GM18861 (cell line): ENCODE results near the gene GLG1.
"Not testable (repeated sequence)": the region's sequence is repeated elsewhere in the genome, so short reads cannot be mapped to it uniquely, and the experiment has no call there.

Experiments
- ATAC-seq: cut with Tn5 transposase; IDR thresholded peaks from one replicate; pipeline ENCODE4 v1.9.1; 2021; ENCODE audit not compliant: unreplicated experiment

Gene GLG1

DNA sequence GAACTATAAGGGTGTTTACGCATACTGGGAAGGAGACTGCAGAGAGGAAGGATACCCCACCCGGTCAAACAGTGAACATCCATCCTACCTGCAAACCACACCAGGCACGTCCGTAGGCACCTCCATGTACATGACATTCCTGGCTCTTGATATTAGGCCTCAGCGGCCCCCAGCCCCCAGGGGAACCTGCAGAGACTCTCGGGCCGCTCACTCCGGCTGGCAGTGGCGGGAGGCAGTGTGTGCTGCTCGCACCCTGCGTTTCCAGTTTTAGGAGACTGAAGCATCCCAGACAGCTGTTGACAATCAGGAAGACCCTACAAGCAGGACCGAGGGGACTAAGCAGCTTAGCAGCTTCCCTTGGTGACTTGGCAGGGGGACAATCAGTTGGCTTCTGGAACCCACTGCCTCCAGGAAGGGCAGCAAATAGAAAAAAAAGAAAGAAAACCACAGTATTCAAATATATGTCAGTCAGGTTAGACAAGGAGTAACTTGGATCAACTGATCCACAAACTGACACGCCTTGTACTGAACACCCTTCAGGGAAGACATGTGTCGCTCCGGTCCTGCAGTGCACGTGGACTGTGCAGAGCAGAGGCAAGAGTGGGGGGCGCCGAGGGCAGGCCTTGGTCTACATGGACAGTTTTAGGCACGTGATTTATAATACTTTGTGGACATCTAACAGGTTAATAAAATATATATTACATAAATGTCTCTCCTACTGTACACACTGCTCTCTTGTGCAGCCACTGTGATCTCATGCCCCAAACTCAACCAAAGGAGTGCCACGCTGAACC lies 155.8 kb downstream of the GLG1 start:
- no peak for ATAC-seq

DNA sequence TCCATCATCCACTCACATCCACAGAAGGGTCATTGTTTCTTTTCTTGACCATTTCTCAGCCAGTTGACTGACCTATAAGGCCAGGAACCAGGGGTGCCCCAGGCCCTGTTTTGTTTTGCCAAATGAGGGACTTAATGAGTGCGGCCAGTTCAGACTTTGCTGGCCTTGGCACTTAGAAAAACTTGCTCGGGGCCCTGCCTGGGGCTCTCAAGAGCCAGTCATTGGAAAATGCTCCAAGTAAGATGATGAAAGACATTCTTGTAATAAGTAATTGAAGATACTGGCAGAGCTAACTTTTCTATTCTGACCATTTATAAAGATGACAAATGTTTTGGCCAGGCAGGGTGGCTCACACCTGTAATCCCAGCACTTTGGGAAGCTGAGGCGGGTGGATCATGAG lies 156.7 kb downstream of the GLG1 start:
- no peak for ATAC-seq

DNA sequence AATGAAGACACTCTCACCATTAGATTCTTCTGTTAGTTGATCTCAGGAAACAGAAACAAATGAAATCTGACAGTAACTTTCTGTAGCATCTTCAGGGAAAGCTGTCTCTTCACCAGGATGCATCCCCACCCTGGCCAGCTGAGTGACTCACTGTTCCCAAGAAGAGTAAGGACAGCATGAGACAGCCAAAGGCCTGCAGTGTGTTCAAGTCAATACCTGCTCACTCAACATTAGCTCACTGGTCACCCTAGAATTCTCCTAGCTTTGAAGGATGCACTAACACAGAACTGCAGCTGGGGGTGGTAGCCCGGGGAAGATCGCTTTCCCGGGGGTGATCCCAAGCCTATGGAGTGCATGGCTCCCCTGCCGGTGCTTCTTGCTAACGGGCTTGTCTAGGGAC lies 157.4 kb downstream of the GLG1 start:
- ATAC-seq, result no peak

DNA sequence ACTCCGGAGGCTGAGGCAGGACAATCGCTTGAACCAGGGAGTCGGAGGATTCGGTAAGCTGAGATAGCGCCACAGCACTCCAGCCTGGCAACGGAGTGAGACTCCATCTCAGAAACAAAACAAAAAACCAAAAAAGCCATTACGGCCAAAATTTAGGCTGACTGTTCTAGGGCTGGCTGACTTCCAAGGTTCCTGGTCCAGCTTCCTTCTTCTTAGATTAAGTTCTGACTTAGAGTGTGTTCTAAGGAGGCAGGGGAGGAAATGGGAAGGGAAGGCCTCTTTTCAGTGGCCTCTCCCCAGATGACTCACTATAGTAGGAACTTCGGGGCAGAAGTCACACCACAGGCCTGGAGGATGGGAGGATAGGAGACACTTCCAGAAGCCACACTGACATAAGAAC lies 157.9 kb downstream of the GLG1 start:
- ATAC-seq, result no peak

DNA sequence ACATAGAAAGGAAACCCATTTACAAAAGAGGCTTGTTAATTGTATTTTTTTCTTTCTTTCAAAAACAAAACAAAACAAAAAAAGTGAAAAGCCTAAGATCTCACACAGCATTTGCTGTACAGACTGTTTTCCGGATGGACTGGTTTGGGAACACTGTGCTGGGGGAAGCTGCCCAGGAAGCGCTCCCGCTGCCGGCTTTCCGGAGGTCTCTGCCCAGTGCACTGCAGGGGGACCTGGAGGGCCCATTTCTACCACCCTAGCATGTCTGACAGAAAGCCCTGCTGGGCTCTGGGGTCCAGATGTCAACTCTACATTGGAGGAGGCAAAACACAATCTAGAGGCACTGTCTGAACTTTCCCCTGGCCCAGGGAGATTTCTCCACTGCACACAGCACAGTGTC lies 159.3 kb downstream of the GLG1 start:
- no peak for ATAC-seq

DNA sequence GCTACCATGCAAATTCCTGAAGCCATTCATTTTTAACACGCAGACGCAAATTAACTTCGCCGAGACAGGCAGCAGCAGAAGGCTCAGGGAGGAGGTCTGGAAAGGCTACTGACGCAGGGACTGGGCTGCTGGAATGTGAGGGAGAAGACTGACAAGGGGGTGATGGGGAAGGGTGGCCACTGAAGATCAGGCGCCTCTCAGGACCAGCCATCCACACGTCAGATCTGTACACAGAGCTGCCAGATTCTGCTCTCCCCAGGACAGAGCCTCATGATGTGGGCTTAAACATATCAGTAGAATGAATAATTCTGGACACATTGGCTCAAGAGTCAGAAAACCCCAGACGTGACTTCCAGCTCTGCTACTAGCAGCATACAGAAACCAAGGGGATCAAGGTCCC lies 160.0 kb downstream of the GLG1 start:
- no peak for ATAC-seq

DNA sequence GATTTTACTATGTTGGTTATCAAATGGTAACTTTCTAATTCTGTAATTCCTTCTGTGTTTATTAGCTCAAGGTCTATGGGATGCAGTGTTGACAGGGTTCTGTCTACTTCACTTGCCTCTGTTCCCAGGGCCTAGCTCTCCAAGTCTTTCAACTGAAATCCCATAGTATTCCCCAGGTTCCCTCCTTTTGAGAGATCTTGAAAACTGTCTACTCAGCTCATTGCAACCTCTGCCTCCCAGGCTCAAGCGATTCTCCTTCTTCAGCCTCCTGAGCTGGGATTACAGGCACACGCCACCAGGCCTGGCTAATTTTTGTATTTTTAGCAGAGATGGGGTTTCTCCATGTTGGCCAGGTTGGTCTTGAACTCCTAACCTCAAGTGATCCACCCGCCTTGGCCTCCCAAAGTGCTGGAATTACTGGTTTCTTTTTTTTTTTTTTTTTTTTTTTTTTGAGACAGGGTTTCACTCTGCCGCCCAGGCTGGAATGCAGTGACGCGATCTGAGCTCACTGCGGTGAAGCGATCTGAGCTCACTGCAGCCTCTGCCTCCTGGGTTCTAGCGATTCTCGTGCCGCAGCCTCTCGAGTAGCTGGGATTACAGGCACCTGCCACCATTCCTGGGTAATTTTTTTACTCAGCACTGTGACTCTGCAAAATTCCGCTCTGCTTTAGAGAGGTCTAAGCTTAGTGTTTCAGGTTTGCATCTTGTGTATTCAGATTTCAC lies 163.1 kb downstream of the GLG1 start:
- not testable (repeated sequence) for ATAC-seq

DNA sequence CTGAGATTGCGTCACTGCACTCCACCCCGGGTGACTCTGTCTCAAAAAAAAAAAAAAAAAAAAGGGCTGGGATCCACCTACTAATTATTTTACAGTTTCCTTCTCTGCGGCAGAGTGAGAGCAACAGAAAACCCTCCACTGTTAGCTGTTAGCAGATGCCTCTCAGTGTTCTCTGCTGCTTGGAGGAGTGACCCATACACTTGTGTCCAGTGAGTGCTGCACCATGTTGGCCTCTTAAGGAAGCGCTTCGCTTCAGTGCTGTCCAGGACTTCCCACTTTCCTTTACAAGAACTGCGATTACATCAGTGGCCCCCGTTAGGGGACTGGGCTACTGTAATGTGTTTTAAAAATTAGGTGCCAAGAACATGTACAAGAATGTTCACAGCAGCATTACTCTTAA lies 167.2 kb downstream of the GLG1 start:
- ATAC-seq, result no peak

DNA sequence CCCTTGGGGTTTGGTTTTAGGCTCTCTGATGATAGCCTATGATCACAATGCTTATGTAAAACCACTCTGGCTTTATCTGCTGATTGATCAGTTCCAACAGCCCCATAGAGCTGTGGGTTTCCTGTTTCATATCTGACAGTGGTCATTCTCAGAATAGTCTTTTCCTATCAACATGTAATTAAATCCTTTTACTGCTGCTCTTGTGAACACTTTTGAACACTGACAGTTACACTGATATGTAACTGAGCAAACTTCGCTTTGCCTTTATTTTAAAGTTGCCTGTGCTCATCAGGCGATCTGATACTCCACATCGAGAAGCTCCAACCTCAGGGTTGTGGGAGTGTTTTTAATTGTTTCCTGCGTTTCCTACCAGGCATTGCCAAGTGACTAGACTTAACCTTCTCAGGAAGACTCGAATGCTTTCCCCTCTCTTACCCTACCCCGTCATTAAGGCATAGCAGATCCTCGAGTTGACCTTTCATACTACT lies 168.4 kb downstream of the GLG1 start:
- no peak for ATAC-seq

DNA sequence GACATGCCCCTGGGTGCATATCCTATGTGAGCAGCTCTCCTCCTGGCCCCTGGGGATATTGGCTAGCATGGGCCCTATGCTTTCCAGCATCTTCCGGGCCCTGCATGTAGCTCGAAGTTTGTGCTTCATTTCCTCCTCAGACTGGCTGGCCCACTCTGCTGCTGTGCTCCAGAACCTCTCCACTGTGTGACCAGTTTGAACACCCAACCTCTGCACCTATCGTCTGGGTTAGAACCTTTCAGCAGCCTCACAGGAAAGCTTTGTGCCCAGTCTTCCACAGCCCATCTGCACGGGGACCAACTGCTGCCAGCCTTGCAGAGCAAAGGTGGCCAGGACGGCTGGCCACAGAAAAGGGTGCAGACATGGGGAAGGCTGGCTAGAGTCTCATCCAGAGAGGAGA lies 175.4 kb downstream of the GLG1 start:
- no peak for ATAC-seq

DNA sequence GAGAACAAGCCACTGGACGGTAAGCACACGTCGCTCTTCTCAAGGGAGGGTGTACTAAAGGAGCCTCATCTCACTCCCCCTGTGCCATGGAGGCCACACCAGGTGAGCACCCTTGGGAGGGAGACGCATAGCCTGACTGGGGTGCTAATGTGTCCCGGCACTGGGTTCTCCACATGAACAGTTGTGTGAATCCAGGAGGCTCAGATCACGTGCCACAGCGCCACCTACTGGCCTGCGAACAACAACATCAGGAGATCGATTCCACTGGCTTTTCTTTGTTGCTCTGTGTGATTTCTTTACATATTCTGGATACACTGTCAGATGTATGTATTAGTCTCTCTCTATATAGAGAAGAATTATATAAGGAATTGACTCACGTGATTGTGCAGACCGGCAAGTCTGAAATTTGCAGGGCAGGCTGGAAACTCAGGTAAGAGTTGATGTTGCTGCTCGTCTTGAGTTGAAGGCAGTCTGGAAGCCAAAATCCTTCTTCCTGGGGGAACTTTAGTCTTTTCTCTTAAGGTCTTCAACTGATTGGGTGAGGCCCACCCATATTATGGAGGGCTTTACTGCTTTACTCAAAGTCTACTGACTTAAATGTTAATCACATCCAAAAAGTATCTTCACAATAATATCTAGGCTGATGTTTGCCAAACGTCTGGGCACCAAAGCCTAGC lies 176.7 kb downstream of the GLG1 start:
- peak; percentile 57 for ATAC-seq

DNA sequence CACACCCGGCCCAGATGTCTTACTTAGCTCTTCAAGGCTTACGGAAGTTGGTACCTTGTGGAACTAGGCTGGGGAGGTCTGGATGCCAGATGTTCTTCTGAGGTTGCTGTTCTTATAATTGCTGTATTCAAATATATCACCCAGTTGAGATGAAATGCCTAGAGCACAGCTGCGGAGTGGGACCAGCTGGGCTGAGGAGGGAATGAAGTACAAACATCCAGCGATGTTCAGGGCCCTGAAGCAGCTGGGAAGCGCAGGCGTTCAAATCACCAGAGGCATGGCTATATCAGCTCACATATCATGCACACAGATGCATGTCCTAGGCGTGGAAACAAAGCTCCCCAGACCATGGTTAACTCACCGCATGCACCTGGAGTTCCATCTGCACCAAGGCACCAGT lies 178.4 kb downstream of the GLG1 start:
- not testable (repeated sequence) for ATAC-seq

DNA sequence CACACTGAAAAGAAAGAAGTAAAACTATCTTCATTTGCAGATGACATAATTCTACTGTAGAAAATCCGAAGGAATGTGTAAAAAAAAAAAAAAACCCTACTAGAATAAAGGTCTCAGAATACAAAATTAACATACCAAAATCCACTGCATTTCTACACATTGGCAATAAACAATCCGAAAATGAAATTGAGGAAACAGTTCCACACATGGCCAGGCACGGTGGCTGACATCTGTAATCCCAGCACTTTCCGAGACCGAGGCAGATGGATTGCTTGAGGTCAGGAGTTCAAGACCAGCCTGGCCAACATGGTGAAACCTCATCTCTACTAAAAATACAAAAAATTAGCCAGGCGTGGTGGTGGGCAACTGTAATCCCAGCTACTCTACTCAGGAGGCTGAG lies 181.2 kb downstream of the GLG1 start:
- ATAC-seq, result not testable (repeated sequence)

DNA sequence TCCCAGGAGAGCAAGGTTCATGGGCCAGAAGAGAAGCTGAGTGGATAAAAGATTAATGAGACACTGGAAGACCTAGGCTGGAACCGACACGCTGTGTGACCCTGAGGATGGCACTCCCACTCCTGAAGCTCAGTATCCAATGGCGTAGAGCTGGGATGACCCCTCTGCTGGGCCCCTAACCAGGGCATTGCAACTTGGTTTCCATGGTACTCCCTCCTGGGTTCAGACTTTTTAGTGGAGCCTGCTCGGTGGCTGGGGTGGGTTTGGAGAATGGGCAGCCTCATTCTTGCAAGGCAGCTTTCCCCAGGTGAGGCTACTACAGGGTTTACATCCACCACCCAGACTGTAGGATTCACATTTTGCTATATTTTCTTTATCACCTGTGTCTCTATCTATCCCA lies 183.2 kb downstream of the GLG1 start:
- not testable (repeated sequence) for ATAC-seq

DNA sequence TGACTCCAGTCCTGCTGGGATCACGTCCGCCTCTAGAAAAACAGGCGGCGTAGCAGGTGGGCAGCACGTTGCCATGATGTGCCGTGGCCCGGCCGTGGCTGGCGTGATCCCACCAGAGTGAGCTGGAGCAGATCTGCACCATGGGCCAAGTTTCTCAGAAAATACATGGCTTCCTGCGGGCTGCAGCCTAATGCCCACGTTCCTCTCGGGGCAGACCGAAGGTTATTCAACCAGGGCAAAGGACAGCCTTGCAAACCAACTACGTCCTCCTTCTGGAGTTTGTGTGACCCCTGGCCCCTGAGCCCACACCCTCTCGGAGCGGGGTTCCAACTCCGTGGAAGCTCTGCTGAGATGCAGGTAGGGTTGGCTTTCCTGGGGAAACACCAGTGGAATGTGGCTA lies 184.8 kb downstream of the GLG1 start:
- ATAC-seq, result not testable (repeated sequence)

DNA sequence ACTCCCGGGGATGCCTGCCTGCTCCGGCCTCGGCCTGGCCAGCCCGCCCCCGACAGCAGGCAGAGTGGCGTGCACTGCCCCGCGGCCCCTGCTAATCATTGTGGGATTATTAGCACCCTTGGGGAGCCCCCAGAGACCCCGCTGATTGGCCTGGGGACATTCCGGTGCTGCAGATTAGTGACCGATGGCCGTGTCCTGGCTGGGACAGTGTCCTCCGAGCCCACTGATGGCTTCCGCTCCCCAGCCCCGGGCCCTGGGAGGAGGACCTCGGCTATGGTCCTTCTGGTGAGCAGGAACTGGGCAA lies 185.5 kb downstream of the GLG1 start:
- not testable (repeated sequence) for ATAC-seq

DNA sequence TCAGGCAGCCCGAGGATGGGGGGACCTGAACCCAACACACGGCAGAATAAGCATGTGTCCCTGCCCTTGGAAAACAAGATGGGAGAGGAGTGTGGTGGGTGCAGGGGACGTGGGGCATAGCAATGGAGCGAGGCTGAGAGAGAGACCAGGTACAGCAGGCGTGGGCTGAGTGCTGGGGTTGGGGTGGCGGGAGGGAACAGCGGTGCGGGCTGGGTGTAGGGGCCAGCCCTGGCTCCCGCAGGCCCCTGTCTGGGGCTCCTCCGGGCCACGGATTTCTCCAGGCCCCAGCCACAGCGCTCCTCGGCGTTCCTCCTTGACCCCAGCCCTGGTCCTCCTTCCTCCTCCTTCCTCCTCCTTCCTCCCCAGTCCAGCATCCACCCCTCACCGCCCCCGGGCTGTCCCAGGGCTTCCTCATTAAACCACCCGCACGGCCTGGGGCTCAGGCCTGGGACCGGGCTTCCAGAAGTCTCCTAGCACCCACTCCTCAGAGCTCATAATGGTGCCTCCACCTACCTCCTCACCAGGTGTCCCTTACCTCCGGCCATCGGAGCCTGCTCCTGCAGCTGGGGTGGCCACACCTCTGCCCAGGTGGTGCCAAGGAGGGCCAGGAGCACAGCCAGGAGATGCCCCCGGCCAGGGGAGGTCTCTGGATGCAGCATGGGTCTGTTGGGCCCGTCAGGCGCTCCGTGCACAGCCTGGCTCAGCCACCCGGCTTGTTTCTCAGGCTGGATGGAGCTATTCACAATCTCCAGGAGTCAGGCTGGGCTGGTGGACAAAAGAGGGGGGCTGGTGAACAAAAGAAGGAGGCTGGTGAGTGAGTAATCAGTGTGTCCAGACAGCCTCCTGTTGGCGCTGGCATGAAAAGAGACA lies 186.1 kb downstream of the GLG1 start, which contains the start of gene CLEC18B:
Gene CLEC18B, minus strand, starts transcription at position 867 of the 870 bp plus-strand sequence. Its CDS starts 208 bp downstream, at position 659.
- ATAC-seq, result not testable (repeated sequence)

DNA sequence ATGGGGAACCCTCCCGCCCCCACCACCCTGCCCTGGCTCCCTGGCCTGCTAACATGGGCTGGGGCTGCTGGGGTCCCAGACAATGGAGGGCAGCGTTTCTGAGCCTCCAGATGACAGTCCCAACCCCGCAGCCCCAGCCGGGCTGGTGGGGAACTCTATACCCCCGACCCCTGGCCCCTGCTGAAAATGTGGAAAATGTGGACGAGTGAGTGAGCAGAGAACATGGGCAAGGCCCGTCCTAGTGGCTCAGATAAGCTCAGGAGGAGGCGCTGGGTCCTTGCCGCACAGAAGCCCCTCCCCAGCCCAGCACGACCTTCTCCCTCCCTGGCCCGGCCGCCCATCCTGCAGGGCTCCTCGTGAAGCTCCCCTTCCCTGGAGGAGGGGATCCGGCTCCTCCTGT lies 187.1 kb downstream of the GLG1 start:
- ATAC-seq, result not testable (repeated sequence)

DNA sequence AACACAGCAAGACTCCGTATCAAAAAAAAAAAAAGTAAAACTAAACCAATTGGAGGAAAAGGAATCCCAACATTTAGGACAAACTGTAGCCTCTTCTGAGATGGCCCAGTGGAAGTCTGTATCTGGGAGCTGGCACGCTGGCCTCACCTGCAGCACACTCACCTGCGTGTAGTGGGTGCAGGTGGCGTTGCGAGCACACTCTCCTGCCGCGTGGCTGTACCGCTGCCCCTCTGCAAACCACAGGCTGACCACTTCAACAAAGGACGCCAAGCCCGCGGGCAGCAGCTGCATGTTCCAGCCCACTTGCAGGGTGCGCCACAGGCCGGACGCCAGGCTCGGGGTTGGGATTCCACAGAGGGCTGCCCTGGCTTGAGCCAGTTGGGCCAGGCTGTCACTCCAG lies 189.0 kb downstream of the GLG1 start:
- not testable (repeated sequence) for ATAC-seq

DNA sequence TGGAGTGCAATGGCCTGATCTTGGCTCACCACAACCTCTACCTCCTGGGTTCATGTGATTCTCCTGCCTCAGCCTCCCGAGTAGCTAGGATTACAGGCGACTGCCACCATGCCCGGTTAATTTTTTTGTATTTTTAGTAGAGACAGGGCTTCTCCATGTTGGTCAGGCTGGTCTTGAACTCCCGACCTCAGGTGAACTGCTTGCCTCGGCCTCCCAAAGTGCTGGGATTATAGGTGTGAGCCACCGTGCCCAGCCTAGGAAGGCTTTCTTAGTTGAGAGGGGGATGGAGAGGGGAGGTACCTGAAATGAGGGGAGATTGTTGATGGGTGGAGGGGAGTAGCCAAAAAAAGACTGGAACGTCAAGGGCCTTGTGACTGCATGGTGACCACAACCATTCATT lies 193.0 kb downstream of the GLG1 start:
- not testable (repeated sequence) for ATAC-seq

DNA sequence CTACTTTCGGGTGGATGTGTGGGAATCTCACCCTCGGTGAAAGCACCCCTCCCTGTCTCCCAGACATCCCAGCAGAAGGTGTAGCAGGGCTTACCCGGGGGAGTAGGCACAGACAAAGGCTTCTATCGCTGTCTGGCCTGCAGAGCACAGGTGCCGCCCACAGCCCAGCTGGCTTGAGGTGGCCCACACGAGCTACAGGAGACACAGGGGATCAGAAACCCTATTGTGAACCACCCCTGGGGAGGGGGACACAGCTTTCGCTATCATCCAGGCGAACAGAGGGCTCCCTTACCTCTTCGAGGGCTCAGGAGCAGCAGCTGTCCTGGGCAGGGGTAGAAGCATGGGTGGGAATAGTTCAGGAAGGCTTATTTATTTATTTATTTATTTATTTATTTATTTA lies 193.4 kb downstream of the GLG1 start:
- not testable (repeated sequence) for ATAC-seq
